C4-2B (cell line): ENCODE data around the gene METTL25B.
"Not testable (repeated sequence)": the region's sequence is repeated elsewhere in the genome, so short reads cannot be mapped to it uniquely, and the experiment has no call there.

Source experiments
- H3K27ac ChIP-seq: fragments of 450-650 bp; 2 replicates; pipeline ENCODE4 v1.5.1; 2017
- CTCF ChIP-seq: fragments of 450-650 bp; conservative IDR thresholded peaks from 2 replicates; pipeline ENCODE4 v1.5.1; 2017; ENCODE audit warnings: mild to moderate bottlenecking
- ZFX ChIP-seq: fragments of 450-650 bp; IDR thresholded peaks from 2 replicates; pipeline ENCODE4 v1.6.1; 2017

Gene METTL25B

GRCh38 chr1:156760796-156761104 lies 32.5 kb downstream of the METTL25B start:
- no peak overlapping the region for H3K27ac ChIP-seq
- TF ChIP-seq ZFX (no peak), CTCF (no peak)

GRCh38 chr1:156765136-156765535 lies 36.9 kb downstream of the METTL25B start:
- H3K27ac ChIP-seq: not testable (repeated sequence)

- H3K27ac ChIP-seq: no peak overlapping the region
- TF ChIP-seq CTCF: no peak
- no peak for TF ChIP-seq ZFX
These were observed 37.4 kb downstream of the METTL25B start for GRCh38 chr1:156765666-156766065.

- peak overlapping the region; percentile 89 for H3K27ac ChIP-seq
- no peak for TF ChIP-seq ZFX
- TF ChIP-seq CTCF: no peak
These were observed 38.2 kb downstream of the METTL25B start for GRCh38 chr1:156766298-156767100.

GRCh38 chr1:156767101-156767878 lies 39.0 kb downstream of the METTL25B start, which contains the start of gene PRCC:
PRCC (plus strand) TSS chr1:156767535; CDS start chr1:156767772, 237 bp downstream.
- peak within 1 kb of the TSS; percentile 89 for H3K27ac ChIP-seq
- TF ChIP-seq ZFX: peak; percentile 100
- TF ChIP-seq CTCF: no peak

- peak overlapping the region; percentile 89 for H3K27ac ChIP-seq
- TF ChIP-seq CTCF (no peak), ZFX (peak; percentile 80)
These were observed 39.8 kb downstream of the METTL25B start for GRCh38 chr1:156767879-156768604.

GRCh38 chr1:156768610-156769295 lies 40.5 kb downstream of the METTL25B start:
- no peak for TF ChIP-seq CTCF
- TF ChIP-seq ZFX: no peak
- peak overlapping the region; percentile 89 for H3K27ac ChIP-seq
